OCI-M2 (cell line): ENCODE measurements around the gene RET.

Source experiments
- DNase-seq: peaks from one replicate; lab custom pipeline; 2025; ENCODE audit not compliant: unreplicated experiment; lab: John Stamatoyannopoulos, UW

The RET gene

GRCh38 chr10:43044448-43044921 lies 32.4 kb upstream of the RET start:
- no peak for DNase-seq

DNA sequence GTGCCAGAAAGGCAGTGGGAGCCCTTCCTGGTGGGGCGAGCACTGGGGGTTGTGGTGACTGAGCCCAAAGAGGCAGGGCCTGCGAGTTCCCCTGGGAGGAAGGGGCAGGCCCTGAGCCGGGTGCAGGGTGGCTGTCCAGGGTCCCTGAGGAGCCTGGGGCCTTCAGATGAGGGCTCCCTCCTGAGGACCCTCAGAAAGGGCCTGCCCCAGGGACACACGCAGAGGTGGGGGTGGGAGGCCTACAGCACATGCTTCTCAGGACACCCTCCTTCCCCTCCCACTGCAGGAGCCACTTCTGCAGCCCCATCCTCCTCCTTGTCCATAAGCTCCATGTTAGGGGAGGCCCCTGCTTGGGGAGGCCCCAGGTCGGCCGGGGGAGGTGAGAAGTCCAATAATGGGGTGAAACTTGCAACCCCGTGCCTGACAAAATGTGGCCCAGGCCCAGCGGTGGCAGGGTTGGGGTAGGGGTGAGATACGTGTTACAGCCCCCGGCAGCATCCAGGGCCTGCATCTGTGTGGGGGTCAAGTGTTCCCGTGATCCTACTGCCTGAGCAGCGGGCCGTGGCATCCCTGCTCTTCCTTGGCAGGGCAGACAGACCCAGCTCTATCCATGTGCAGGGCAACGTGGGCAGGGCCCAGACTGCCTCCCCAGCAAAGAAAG lies 31.8 kb upstream of the RET start:
- DNase-seq, result no peak

DNA sequence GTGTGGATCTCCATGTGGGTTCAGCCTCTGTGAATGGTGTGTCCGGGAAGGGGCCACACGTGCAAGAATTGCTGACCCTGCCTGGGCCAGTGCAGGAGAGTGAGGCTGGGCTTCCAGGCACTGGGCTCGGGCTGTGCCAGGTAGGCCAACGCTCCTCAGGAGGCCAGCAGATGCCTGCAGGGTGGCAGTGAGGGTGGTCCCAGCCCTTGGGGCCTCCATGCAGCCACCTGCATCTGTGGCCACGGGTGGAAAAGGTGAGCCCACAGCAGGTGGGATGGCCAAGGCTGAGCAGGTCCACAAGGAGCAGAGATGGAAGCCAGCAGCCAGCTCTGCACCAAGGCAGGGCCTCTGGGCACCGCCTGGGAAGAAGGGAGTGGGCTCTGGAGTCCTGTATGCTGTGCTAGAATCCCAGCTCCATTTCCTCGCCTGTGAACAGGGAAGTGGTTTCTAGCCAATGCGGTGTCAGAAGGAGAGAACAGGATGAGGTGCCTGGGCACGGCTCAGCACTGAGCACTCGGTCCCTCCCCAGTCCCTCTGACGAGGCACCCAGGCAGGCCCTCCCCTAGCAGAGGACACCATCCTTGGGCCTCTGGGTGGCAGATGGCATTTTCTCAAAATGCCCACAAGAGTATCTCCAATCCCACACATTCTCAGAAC lies 31.1 kb upstream of the RET start:
- DNase-seq, result no peak

GRCh38 chr10:43046288-43046991 lies 30.4 kb upstream of the RET start:
- no peak for DNase-seq

- DNase-seq, result no peak
Measured at GRCh38 chr10:43047288-43047970, 29.4 kb upstream of the RET start.

DNA sequence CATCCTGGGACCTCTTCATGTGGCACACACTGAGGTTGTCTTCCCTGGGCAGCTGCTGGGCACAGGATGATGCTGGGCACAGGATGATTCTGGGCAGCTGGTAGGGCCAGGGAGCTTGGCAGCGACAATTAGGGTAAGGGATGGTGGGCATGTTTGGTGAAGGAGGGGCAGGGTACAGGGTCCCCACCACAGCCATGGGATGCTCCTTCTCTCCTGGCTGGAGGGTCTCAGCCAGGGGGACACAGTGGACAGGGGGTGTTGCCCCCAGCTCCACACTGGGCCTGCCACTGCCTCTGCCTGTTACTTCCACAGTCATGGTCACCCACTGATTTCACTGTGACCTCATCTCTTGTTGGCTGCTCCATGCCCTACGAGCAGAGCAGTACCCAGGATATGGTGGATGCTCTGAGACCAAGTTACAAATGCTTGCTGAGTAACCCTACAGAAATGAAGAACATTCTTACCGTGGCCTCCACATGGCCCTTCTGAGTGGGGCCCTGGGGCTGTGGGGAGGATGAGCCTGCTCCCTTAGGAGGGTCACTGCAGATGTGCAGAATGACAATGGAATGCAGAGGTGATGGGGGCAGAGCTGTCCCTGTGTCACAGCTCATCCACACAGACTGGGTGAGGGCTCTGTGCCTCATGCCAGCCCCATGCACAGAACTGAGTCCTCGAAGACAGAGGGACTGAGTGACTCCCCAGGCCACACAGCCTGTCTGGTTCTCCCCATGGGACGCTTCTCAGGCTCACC lies 28.4 kb upstream of the RET start:
- DNase-seq, result no peak

GRCh38 chr10:43049081-43049551 lies 27.8 kb upstream of the RET start:
- DNase-seq, result no peak

GRCh38 chr10:43050011-43050410 lies 26.9 kb upstream of the RET start:
- no peak for DNase-seq

DNA sequence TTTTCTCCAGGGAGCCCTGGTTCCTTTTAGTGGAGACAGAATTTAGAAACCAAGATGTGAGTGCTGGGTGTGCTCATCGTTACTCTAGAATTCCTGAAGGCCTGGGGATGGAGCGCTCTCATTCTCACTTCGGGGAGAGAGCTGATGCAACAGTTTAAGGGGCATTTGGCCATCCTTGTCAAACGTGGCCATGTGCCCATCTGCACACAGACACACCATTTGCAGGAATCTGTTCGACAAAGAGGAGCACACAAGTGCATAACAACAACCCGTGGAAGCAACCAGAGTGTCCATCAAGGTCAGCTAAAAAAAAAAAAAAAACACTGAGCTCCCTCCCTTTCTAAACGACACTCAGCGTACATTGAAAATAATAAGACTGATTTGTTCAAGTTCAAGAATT lies 23.0 kb upstream of the RET start:
- DNase-seq, result no peak

DNA sequence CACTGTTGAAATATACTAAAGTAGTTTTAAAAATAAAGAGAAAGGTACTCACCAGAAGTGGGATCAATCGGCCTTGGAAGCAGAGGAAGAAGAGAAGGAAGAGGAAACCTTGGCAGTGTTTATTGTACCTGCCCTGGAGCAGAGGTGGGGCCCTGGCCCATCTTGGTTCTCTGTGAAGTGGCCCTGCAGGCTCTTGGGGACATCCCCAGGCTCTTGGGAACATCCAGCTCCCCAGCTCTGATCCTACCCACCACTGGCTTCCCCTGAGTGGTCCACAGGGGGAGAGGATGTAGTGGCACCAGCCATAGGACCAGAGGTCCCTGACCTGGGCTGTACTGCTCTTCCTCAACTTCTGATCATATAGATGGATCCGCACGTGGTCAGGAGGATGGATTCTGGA lies 22.3 kb upstream of the RET start:
- DNase-seq, result no peak

GRCh38 chr10:43055217-43055616 lies 21.7 kb upstream of the RET start:
- DNase-seq, result no peak

DNA sequence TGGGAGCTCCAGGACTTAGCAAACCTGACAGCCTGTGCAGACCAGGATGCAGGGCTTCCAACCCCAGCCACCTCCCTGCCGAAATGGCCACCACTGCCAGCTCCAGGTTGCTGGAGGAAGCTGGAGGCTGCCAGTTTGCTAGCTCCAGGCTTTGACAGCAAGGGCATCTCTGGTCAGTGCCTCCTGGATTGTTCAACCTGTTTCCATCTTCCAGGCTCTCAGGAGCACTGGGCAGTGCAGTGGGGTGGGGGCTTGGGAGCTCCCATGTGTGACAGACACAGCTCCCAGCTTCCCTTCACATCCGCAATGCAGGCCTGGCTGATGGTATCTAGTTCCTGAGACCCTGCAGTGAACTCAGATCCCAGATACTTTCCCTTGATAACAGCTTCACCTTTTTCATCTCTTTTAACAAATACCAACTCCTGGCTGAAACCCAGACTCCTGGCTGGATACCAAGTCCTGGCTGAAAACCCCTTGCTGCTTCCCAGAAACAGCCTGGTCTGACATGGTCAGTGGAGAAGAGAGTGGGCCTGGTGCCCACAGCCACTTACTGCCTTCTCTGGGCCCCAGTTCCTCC lies 20.8 kb upstream of the RET start:
- no peak for DNase-seq

- DNase-seq, result no peak
Measured at GRCh38 chr10:43056568-43057011, 20.3 kb upstream of the RET start.

GRCh38 chr10:43057231-43057711 lies 19.6 kb upstream of the RET start:
- no peak for DNase-seq

DNA sequence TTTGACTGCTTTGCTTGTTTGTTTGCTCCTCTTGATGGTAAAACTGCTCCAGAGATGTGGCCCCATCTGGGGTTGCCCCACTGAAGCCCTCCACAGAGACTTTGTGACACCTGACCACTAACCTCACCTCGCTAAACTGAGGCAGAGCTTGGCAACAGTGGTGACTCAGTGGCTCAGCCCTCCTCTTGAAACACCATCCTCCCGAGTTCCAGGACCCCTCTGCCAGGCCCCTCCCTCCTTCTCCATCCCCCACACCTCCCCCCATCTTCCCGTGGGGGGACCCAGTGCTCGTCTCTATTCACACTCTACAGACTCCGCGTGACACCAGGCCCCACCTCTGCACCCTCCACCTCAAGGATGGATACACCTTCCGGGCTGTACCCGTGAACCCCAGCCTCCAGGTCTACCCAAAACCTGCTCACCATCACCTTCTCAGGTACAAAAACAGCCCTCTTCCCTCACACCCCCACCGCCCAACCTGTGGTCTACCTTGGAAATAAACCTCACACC lies 19.0 kb upstream of the RET start:
- no peak for DNase-seq

GRCh38 chr10:43058716-43059335 lies 18.0 kb upstream of the RET start:
- DNase-seq, result no peak

- no peak for DNase-seq
Measured at GRCh38 chr10:43059336-43059720, 17.5 kb upstream of the RET start.

DNA sequence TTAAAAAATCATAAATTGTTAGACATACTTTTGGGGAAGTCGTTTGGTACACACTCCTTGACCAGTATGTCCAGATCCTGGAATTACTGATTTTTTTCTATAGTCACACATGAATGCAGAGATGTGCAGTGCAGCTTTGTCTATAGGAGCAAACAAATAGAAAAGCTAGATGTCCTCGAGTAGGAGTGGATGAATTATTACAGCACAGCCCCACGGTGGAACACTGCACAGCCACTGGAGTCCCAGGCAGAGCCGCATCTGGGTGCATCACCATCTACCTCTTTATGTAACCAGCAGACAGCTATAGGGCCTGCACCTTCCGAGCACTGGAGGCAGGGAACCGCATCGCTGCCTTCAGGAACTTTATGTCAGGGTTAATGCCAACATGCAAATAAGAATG lies 17.0 kb upstream of the RET start:
- no peak for DNase-seq

GRCh38 chr10:43060291-43060690 lies 16.6 kb upstream of the RET start:
- DNase-seq, result no peak

GRCh38 chr10:43061331-43061730 lies 15.5 kb upstream of the RET start:
- no peak for DNase-seq
